Esophagus muscularis mucosa (tissue), 4 donors: ENCODE data around the gene NPEPL1.
A peak's percentile ranks its signal among the peaks of the same experiment; 100 is the strongest.

Experiments
- CTCF ChIP-seq, 3 experiments: fragments of 200-600 bp in 2 of 3; fragments of 450-650 bp in 1 of 3; sonication (generic) in 2 of 3; IDR thresholded peaks; one replicate each; pipeline ENCODE4 v1.5.1; 2017 to 2019; ENCODE audit warnings: antibody characterized with exemption in 3 of 3, mild to moderate bottlenecking in 2 of 3, moderate library complexity in 1 of 3
- EP300 ChIP-seq: sonication (generic); formaldehyde crosslinking; IDR thresholded peaks from one replicate; pipeline ENCODE4 v1.6.1; 2017; ENCODE audit warnings: antibody characterized with exemption
- POLR2A ChIP-seq: fragments of 450-650 bp; IDR thresholded peaks from one replicate; pipeline ENCODE4 v1.6.1; 2017; ENCODE audit warnings: antibody characterized with exemption, moderate library complexity, mild to moderate bottlenecking, low read depth
- POLR2AphosphoS5 ChIP-seq, 2 donors: sonication (generic); formaldehyde crosslinking; IDR thresholded peaks; one replicate each; pipeline ENCODE4 v1.6.1; 2017; ENCODE audit warnings: antibody characterized with exemption in 2 of 2

- no peak for TF ChIP-seq CTCF (IDR thresholded peaks at IDR 0.05)
- TF ChIP-seq POLR2A, result peak; percentile 41
- peak in 1 of 2 donors; percentile 60 for TF ChIP-seq POLR2AphosphoS5 (IDR thresholded peaks at IDR 0.05)
- no peak for TF ChIP-seq EP300
Measured at GRCh38 chr20:58691773-58692578, 624 bp upstream of the NPEPL1 start.
